ENCODE results near the gene SH3RF3. TPM values are rescaled to one million over a fixed set of nuclear protein-coding genes. Genes with fewer than 3 reads are reported as not detected.

The SH3RF3 gene
- total RNA-seq, 4 donors from 2014 or later = 2.4 to 5.5 (median 2.9) TPM

DNA sequence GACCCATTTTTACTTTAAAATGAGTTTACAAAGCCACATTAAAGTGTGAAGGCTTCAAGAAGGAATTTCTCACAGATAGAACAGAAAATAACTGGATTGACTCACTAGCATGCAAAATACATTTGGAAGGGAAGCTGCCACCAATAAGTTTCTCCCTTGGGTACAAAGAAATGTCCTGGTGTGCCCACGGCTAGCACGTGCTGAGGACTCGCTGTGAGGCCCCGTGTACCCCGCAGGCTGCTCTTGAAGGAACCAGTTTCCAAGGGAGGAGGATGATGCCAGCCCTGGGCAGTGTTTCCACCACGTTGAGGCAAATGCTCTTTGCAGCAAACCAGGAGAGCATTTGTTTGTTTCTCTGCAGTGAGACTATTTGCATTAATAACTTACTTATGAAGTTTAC is 207.3 kb downstream of the SH3RF3 start:
- H3K27ac ChIP-seq = peak overlapping the region in 1 of 4 donors; percentile 15
- DNase-seq = no peak
- TF ChIP-seq, protein P1, sequence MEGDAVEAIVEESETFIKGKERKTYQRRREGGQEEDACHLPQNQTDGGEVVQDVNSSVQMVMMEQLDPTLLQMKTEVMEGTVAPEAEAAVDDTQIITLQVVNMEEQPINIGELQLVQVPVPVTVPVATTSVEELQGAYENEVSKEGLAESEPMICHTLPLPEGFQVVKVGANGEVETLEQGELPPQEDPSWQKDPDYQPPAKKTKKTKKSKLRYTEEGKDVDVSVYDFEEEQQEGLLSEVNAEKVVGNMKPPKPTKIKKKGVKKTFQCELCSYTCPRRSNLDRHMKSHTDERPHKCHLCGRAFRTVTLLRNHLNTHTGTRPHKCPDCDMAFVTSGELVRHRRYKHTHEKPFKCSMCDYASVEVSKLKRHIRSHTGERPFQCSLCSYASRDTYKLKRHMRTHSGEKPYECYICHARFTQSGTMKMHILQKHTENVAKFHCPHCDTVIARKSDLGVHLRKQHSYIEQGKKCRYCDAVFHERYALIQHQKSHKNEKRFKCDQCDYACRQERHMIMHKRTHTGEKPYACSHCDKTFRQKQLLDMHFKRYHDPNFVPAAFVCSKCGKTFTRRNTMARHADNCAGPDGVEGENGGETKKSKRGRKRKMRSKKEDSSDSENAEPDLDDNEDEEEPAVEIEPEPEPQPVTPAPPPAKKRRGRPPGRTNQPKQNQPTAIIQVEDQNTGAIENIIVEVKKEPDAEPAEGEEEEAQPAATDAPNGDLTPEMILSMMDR (IDR thresholded peaks at IDR 0.05) = no peak
- no peak for TF ChIP-seq POLR2A (IDR thresholded peaks at IDR 0.05)

DNA sequence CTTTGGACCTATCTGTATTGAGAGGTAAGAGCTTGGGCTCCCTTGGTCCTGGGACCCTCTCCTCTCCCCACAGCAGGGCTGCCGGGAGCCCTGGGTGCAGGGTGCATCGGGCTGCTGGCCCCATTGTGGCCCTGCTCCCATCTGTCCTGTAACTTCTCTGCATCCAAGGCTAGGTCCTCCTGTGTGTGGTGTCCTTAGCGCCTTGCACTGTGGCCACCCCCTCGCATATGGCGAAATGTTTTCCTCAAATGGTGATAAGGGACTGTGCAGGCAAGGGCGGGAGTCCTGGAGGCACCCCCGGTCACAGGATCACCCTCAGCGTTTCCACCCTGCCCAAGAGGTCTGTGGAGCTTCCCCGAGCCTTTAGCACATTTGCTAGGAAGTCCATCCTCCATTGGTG is 208.2 kb downstream of the SH3RF3 start:
- H3K27ac ChIP-seq = no peak overlapping the region
- peaks cover 4 to 39% (median 26%) of the 10 kb centered on the region in 3 donors for H3K4me1 ChIP-seq
- no peak overlapping the region for H3K4me3 ChIP-seq
- no peaks in the 10 kb centered on the region for H3K27me3 ChIP-seq
- no peaks in the 10 kb centered on the region for H3K36me3 ChIP-seq
- intact Hi-C loops (cut with DNase I) = no loop called here
- 90 to 96% methylated on average over 5 to 8 of the region's 9 CpGs for WGBS, 2 donors
- no peak for DNase-seq
- TF ChIP-seq POLR2A (IDR thresholded peaks at IDR 0.05) = no peak
- TF ChIP-seq, protein P1 (IDR thresholded peaks at IDR 0.05) = no peak
- no peaks in the 10 kb centered on the region for H3K9me3 ChIP-seq

More for the DNA sequence above, 207.3 kb downstream of the SH3RF3 start:
- Histone ChIP-seq H3K36me3 (no peaks in the 10 kb centered on the region), H3K4me1 (peaks cover 4 to 44% (median 34%) of the 10 kb centered on the region in 3 donors), H3K4me3 (no peak overlapping the region), H3K27me3 (no peaks in the 10 kb centered on the region), H3K9me3 (no peaks in the 10 kb centered on the region)
- intact Hi-C loops (cut with DNase I) = no loop called here
- WGBS, 2 donors = 66 to 71% methylated on average over 6 of the region's 6 CpGs

DNA sequence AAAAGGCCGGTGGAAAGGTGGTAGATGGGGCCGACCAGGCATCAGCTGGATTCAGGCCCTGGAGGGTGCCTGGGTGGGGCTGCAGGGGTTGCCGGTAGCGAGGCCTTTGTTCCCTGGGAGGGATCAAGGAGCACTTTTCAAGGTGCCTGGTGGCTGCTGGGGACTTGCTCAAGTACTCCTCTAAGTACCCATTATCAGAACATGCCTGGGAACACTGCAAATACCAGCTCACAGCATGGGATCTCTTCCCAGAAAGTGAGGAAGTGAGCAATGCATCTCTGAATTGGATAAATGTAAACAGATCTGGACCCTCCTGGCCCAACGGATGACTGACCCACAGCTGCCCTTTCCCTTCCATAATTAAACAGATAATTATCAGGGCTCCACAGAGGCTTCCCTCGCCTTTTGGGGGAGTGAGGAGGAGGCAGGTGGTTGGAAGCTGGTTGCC is 210.5 kb downstream of the SH3RF3 start:
- no peak overlapping the region for H3K4me3 ChIP-seq
- no peak for DNase-seq
- peaks cover 0 to 27% (median 18%) of the 10 kb centered on the region in 3 donors for H3K4me1 ChIP-seq
- WGBS, 2 donors = 74 to 75% methylated on average over 2 to 4 of the region's 6 CpGs
- no peaks in the 10 kb centered on the region for H3K9me3 ChIP-seq
- H3K36me3 ChIP-seq = no peaks in the 10 kb centered on the region
- H3K27me3 ChIP-seq = no peaks in the 10 kb centered on the region
- no peak overlapping the region for H3K27ac ChIP-seq
- intact Hi-C loops (cut with DNase I) = no loop called here
- no peak for TF ChIP-seq POLR2A (IDR thresholded peaks at IDR 0.05)
- TF ChIP-seq, protein P1 (IDR thresholded peaks at IDR 0.05) = no peak

DNA sequence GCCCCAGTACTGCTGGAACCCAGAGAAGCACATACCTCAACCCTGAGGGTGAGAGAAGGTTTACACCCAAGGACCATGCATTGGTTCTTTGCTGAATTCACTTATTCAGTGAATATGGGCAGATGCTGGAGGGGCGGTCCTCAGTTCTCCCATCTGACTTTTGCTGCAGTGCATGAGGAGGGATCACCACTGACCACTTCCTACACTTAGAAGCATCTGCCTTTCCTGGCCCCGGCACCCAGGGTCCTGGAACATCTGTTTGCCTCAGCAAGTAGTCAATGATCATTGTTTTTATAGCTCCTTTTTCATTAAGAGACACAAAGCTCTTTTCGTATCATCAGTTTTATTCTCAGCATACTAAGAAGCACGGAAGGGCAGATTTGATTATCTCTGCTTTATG is 211.4 kb downstream of the SH3RF3 start:
- Histone ChIP-seq H3K27me3 (no peaks in the 10 kb centered on the region), H3K4me3 (no peak overlapping the region), H3K27ac (no peak overlapping the region), H3K36me3 (no peaks in the 10 kb centered on the region), H3K4me1 (peaks cover 0 to 23% (median 14%) of the 10 kb centered on the region in 3 donors), H3K9me3 (no peaks in the 10 kb centered on the region)
- intact Hi-C loops (cut with DNase I) = no loop called here
- TF ChIP-seq POLR2A (IDR thresholded peaks at IDR 0.05) = no peak
- TF ChIP-seq, protein P1 (IDR thresholded peaks at IDR 0.05) = no peak
- WGBS, 2 donors = 92 to 93% methylated on average over 4 of the region's 4 CpGs
- DNase-seq = no peak

DNA sequence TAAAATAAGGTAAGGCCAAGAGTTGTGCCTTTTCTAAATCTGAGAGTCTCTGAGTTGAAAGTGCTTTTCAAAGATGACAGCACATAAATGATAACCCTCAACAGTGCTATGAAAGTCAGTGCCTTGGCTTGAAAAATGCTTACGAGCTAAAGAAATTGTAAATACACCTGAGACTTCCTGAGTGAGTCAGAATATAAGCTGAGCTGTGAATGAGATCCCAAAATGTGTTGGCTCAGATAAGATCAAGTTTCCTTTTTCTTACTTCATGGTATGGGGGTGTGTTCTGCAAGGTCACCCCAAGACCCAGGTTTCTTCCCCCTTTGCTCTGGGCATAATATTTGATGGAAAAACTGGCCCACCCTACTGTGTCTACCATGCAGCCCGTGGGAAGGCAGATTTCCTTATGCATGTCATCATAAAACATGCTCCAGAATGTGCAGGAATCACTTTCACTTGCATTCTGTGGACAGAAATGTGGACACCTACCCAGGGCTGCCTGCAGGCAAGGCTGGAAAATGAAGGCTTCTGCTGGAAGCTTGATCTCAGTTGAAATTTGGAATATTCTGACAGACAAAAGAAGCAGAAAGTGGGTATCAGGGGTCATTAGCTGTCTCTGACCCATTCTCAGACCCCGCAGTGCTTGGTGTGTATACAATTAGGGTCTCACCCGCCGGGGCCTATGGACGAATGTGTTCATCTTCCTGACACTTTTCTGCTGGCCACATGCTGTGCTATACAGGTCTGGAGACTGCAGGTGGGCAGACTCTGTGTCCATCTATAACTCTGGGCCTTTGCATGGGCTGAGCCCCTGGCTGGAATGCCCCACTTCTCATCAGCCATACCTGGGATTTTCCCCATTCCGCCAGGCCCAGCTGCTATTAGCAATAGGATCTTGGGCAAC is 212.6 kb downstream of the SH3RF3 start:
- Histone ChIP-seq H3K4me1 (peaks cover 0 to 13% (median 6%) of the 10 kb centered on the region in 3 donors), H3K9me3 (no peaks in the 10 kb centered on the region), H3K4me3 (no peak overlapping the region), H3K27me3 (no peaks in the 10 kb centered on the region), H3K27ac (no peak overlapping the region), H3K36me3 (no peaks in the 10 kb centered on the region)
- intact Hi-C loops (cut with DNase I) = no loop called here
- TF ChIP-seq, protein P1 (IDR thresholded peaks at IDR 0.05) = no peak
- TF ChIP-seq POLR2A (IDR thresholded peaks at IDR 0.05) = no peak
- DNase-seq = no peak
- 33 to 75% methylated on average over 2 to 7 of the region's 7 CpGs for WGBS, 2 donors
